ENCODE data around the gene PPP1R9A. TPM values are rescaled to one million over a fixed set of nuclear protein-coding genes. Genes with fewer than 3 reads are reported as not detected.

The PPP1R9A gene
- polyA plus RNA-seq, 1 donor from 2014 or later, result 52.8 TPM

DNA sequence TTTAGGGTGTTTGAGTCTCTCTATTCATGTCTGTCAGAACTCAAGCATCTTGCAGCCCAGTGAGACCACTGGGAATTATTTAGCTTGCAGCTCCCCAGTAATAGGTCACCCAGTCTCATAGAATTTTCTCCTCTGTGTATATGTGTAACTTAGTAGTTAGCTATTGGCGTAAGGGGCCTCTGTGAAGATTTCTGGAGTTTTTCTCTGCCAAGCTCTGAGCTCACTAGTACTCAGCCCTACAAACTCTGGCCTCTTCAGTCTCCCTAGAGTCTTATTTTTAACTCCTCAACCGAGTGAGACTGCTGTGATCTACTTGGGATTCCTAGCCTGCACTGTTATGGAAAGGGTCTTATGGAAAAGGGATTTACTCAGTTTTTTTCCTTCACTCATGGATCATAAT lies 90.2 kb downstream of the PPP1R9A start:
- Histone ChIP-seq H2AFZ (ENCODE audit: low read depth, low read length) (no peak overlapping the region), H4K20me1 (ENCODE audit: insufficient read depth) (no peaks in the 10 kb centered on the region), H3K9me2 (ENCODE audit: insufficient read depth, low read length) (no peaks in the 10 kb centered on the region), H3K27ac (ENCODE audit: low read length) (no peak overlapping the region), H3K9ac (ENCODE audit: low read length) (no peak overlapping the region), H3K4me2 (ENCODE audit: low read length) (no peak overlapping the region), H3F3A (ENCODE audit: insufficient read depth, low read length, poor library complexity, severe bottlenecking) (no peaks in the 10 kb centered on the region), H3K27me3 (ENCODE audit: insufficient read depth, low read depth, low read length) (no peaks in the 10 kb centered on the region), H3K79me2 (replicated peaks; ENCODE audit: insufficient read depth, low read length) (peaks cover 15% of the 10 kb centered on the region), H3K9me3 (ENCODE audit: low read length) (no peaks in the 10 kb centered on the region), H3K36me3 (ENCODE audit: insufficient read depth, low read length) (no peaks in the 10 kb centered on the region), H3K4me3 (ENCODE audit: low read length) (no peak overlapping the region)
- TF ChIP-seq TAF1 (IDR thresholded peaks at IDR 0.05; ENCODE audit: low read depth) (no peak), RAD21 (conservative IDR thresholded peaks at IDR 0.05) (no peak), SMC3 (conservative IDR thresholded peaks at IDR 0.05; ENCODE audit: poor library complexity) (no peak), EP300 (conservative IDR thresholded peaks at IDR 0.05; ENCODE audit: poor library complexity, severe bottlenecking) (no peak), POLR2AphosphoS5 (IDR thresholded peaks at IDR 0.05) (no peak), EZH2 (IDR thresholded peaks at IDR 0.05; ENCODE audit: borderline replicate concordance, insufficient read depth, low read length, poor library complexity, severe bottlenecking) (no peak), MXI1 (conservative IDR thresholded peaks at IDR 0.05; ENCODE audit: poor library complexity, severe bottlenecking) (no peak)
- TF ChIP-seq, protein P1, sequence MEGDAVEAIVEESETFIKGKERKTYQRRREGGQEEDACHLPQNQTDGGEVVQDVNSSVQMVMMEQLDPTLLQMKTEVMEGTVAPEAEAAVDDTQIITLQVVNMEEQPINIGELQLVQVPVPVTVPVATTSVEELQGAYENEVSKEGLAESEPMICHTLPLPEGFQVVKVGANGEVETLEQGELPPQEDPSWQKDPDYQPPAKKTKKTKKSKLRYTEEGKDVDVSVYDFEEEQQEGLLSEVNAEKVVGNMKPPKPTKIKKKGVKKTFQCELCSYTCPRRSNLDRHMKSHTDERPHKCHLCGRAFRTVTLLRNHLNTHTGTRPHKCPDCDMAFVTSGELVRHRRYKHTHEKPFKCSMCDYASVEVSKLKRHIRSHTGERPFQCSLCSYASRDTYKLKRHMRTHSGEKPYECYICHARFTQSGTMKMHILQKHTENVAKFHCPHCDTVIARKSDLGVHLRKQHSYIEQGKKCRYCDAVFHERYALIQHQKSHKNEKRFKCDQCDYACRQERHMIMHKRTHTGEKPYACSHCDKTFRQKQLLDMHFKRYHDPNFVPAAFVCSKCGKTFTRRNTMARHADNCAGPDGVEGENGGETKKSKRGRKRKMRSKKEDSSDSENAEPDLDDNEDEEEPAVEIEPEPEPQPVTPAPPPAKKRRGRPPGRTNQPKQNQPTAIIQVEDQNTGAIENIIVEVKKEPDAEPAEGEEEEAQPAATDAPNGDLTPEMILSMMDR (IDR thresholded peaks at IDR 0.05; ENCODE audit: poor library complexity, severe bottlenecking), result no peak
- TF ChIP-seq, protein P2, sequence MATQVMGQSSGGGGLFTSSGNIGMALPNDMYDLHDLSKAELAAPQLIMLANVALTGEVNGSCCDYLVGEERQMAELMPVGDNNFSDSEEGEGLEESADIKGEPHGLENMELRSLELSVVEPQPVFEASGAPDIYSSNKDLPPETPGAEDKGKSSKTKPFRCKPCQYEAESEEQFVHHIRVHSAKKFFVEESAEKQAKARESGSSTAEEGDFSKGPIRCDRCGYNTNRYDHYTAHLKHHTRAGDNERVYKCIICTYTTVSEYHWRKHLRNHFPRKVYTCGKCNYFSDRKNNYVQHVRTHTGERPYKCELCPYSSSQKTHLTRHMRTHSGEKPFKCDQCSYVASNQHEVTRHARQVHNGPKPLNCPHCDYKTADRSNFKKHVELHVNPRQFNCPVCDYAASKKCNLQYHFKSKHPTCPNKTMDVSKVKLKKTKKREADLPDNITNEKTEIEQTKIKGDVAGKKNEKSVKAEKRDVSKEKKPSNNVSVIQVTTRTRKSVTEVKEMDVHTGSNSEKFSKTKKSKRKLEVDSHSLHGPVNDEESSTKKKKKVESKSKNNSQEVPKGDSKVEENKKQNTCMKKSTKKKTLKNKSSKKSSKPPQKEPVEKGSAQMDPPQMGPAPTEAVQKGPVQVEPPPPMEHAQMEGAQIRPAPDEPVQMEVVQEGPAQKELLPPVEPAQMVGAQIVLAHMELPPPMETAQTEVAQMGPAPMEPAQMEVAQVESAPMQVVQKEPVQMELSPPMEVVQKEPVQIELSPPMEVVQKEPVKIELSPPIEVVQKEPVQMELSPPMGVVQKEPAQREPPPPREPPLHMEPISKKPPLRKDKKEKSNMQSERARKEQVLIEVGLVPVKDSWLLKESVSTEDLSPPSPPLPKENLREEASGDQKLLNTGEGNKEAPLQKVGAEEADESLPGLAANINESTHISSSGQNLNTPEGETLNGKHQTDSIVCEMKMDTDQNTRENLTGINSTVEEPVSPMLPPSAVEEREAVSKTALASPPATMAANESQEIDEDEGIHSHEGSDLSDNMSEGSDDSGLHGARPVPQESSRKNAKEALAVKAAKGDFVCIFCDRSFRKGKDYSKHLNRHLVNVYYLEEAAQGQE (IDR thresholded peaks at IDR 0.05; ENCODE audit: borderline replicate concordance), result no peak

DNA sequence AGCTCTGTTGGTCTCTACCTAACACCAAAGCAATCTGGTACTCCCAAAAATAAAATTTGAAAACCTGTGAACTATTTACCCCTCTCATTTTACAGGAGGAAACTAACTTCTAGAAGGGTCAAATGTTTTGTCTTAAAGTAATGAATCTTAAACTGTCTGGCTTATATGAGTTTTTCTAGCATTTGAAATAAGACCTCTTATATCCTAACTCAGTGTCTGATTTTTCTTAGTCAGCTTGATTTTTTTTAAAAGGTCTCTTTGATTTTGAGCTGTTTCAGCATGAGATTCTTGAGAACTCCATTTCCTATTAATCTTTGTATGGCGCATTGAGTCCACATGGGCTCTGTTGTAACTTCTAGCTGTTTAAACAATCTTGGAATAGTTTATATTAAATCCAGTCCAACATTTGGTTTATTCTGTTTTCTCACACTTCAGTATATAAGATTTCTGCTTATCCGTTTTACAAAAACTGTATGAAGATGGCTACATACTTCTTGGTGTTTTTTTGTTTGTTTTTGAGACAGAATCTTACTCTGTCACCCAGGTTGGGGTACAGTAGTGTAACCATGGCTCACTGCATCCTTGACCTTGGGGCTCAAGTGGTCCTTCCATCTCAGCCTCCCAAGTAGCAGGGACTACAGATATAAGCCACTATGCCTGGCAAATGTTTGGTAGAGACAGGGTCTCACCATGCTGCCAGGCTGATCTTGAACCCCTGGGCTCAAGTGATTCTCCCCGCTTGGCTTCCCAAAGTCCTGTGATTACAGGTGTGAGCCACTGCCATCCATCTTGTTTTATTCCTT lies 91.1 kb downstream of the PPP1R9A start:
- no peak overlapping the region for H2AFZ ChIP-seq (ENCODE audit: low read depth, low read length)
- H3F3A ChIP-seq (ENCODE audit: insufficient read depth, low read length, poor library complexity, severe bottlenecking), result no peaks in the 10 kb centered on the region
- no peak overlapping the region for H3K9ac ChIP-seq (ENCODE audit: low read length)
- H3K27me3 ChIP-seq (ENCODE audit: insufficient read depth, low read depth, low read length), result no peaks in the 10 kb centered on the region
- TF ChIP-seq POLR2AphosphoS5 (IDR thresholded peaks at IDR 0.05) (no peak), SMC3 (conservative IDR thresholded peaks at IDR 0.05; ENCODE audit: poor library complexity) (no peak), RAD21 (conservative IDR thresholded peaks at IDR 0.05) (no peak), EZH2 (IDR thresholded peaks at IDR 0.05; ENCODE audit: borderline replicate concordance, insufficient read depth, low read length, poor library complexity, severe bottlenecking) (no peak), EP300 (conservative IDR thresholded peaks at IDR 0.05; ENCODE audit: poor library complexity, severe bottlenecking) (no peak), TAF1 (IDR thresholded peaks at IDR 0.05; ENCODE audit: low read depth) (no peak), MXI1 (conservative IDR thresholded peaks at IDR 0.05; ENCODE audit: poor library complexity, severe bottlenecking) (no peak)
- TF ChIP-seq, protein P1 (IDR thresholded peaks at IDR 0.05; ENCODE audit: poor library complexity, severe bottlenecking), result no peak
- TF ChIP-seq, protein P2 (IDR thresholded peaks at IDR 0.05; ENCODE audit: borderline replicate concordance), result no peak
- H3K9me3 ChIP-seq (ENCODE audit: low read length), result no peaks in the 10 kb centered on the region
- no peaks in the 10 kb centered on the region for H3K9me2 ChIP-seq (ENCODE audit: insufficient read depth, low read length)
- H3K79me2 ChIP-seq (replicated peaks; ENCODE audit: insufficient read depth, low read length), result peaks cover 10% of the 10 kb centered on the region
- no peaks in the 10 kb centered on the region for H3K36me3 ChIP-seq (ENCODE audit: insufficient read depth, low read length)
- no peak overlapping the region for H3K4me2 ChIP-seq (ENCODE audit: low read length)
- H3K4me3 ChIP-seq (ENCODE audit: low read length), result no peak overlapping the region
- no peak overlapping the region for H3K27ac ChIP-seq (ENCODE audit: low read length)
- H4K20me1 ChIP-seq (ENCODE audit: insufficient read depth), result no peaks in the 10 kb centered on the region

Data from neural cell (in vitro differentiated cells).